Lower lobe of right lung (tissue), 2 donors: ENCODE measurements around the gene VPS26C. TPM values are rescaled to one million over a fixed set of nuclear protein-coding genes. Genes with fewer than 3 reads are reported as not detected.

Experiments
- ATAC-seq, 2 donors: fragments of 200-7000 bp; cut with Tn5 transposase; one replicate each; pipeline ENCODE4 v1.9.1; 2020 to 2022; ENCODE audit warnings: mild to moderate bottlenecking in 2 of 2, moderate library complexity in 2 of 2
- DNase-seq: peaks from one replicate; pipeline ENCODE4 v3.0.0-alpha.2; 2020
- H3K27ac ChIP-seq: fragments of 200-600 bp; one replicate; pipeline ENCODE4 v1.8.0; 2022
- H3K27me3 ChIP-seq: fragments of 200-600 bp; one replicate; pipeline ENCODE4 v1.8.0; 2022; ENCODE audit warnings: low read depth
- H3K36me3 ChIP-seq: fragments of 200-600 bp; one replicate; pipeline ENCODE4 v1.8.0; 2022; ENCODE audit warnings: mild to moderate bottlenecking
- H3K4me1 ChIP-seq: fragments of 200-600 bp; one replicate; pipeline ENCODE4 v1.8.0; 2022
- H3K4me3 ChIP-seq: fragments of 200-600 bp; one replicate; pipeline ENCODE4 v1.8.0; 2022; ENCODE audit warnings: mild to moderate bottlenecking
- H3K9me3 ChIP-seq: fragments of 200-600 bp; one replicate; pipeline ENCODE4 v1.8.0; 2022
- CTCF ChIP-seq: fragments of 200-600 bp; IDR thresholded peaks from one replicate; pipeline ENCODE4 v1.8.0; 2022; ENCODE audit warnings: antibody characterized with exemption, mild to moderate bottlenecking
- intact Hi-C: fragments of 100-400 bp; cut with DNase I; formaldehyde crosslinking; loops from one replicate; pipeline ENCODE4 v1.11.0; 2022
- total RNA-seq: library from RNA; stranded (reverse); fragmentation: NEBNext Ultra II Directional; extraction: Animal tissue kit (Norgen Biotek cat#: 25700); gene quantifications from one replicate; pipeline ENCODE4 v1.2.1, GENCODE V29; 2021
- donor health status: DM: no; HTN: yes; CAD: no; lungs with severe emphysema.

Gene VPS26C
- total RNA-seq, 1 donor from 2014 or later = 62.2 TPM

DNA sequence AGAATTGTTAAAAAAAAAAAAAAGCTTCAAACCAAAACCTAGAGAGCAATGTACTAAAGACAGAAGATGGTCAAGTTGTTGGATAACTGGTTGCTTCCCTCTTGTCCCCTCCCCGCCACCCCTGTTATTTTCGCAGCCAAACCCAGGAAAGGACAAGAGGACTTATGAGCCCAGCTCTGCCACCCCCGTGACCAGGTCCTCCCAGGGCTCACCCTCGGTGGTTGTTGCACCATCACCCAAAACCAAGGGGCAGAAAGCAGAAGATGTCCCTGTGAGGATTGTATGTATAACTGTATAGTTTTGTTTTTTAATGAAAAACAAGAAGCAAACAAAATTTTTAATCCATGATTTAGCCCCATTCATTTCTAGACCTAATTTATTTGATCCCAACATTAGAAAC is 69.4 kb downstream of the VPS26C start:
- no peak overlapping the region for H3K27ac ChIP-seq
- H3K36me3 ChIP-seq = peaks cover 94% of the 10 kb centered on the region
- DNase-seq (no peak), ATAC-seq (no peak)
- H3K4me1 ChIP-seq = no peaks in the 10 kb centered on the region
- H3K4me3 ChIP-seq = no peak overlapping the region
- TF ChIP-seq CTCF = no peak
- intact Hi-C loops = no loop called here
- H3K27me3 ChIP-seq = no peaks in the 10 kb centered on the region
- no peaks in the 10 kb centered on the region for H3K9me3 ChIP-seq

DNA sequence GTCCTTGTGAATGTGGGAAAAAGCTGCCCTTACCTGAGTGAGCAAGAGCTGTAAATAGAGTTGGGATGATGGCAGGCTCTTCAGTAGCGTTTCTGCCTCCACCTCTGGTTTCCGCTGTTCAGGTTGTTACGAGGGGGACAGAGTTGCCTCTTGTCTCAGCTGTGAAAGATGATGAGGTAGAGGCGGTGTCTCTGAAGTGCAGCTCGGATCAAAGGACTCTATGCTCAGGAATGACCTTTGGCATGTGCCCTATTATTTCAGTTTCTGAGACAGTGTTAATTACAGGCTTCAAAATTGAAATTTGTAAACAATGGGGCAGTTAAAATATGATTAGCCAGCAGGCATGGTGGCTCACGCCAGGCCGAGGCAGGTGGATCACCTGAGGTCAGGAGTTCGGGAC is 70.3 kb downstream of the VPS26C start:
- Histone ChIP-seq H3K36me3 (peaks cover 93% of the 10 kb centered on the region), H3K27me3 (no peaks in the 10 kb centered on the region), H3K4me1 (no peaks in the 10 kb centered on the region), H3K9me3 (no peaks in the 10 kb centered on the region), H3K4me3 (no peak overlapping the region), H3K27ac (no peak overlapping the region)
- DNase-seq = no peak
- TF ChIP-seq CTCF = no peak
- intact Hi-C loops = no loop called here
- no peak for ATAC-seq

GRCh38 chr21:37195610-37196009 is 71.5 kb downstream of the VPS26C start:
- Histone ChIP-seq H3K9me3 (no peaks in the 10 kb centered on the region), H3K27me3 (no peaks in the 10 kb centered on the region), H3K27ac (no peak overlapping the region), H3K4me3 (no peak overlapping the region), H3K4me1 (no peaks in the 10 kb centered on the region), H3K36me3 (peaks cover 93% of the 10 kb centered on the region)
- ATAC-seq (no peak), DNase-seq (no peak)
- intact Hi-C loops = no loop called here
- TF ChIP-seq CTCF = no peak

GRCh38 chr21:37195059-37195458 is 72.1 kb downstream of the VPS26C start:
- ATAC-seq (no peak), DNase-seq (no peak)
- Histone ChIP-seq H3K27ac (no peak overlapping the region), H3K4me1 (no peaks in the 10 kb centered on the region), H3K9me3 (no peaks in the 10 kb centered on the region), H3K36me3 (peaks cover 93% of the 10 kb centered on the region), H3K4me3 (no peak overlapping the region), H3K27me3 (no peaks in the 10 kb centered on the region)
- TF ChIP-seq CTCF = no peak
- intact Hi-C loops = no loop called here

DNA sequence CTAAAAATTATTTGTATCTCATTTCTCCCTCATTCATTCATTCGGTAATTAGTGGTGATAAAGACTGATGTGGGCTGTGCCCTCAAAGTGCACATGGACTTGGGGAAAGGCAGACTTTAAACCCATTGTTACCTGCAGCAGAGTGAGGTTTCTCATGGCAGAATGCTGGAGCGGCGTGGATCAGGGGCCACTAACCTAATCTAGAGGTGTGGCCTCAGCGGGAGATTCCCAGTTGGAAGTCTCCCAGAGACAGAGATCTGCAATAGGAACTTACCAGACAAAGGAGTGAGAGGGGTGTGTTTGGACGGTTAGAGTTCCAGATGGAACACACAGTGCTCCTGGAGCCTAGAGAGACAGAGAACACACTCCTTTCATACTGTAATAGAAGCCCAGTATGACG is 73.5 kb downstream of the VPS26C start:
- TF ChIP-seq CTCF = no peak
- DNase-seq (no peak), ATAC-seq (no peak)
- peaks cover 93% of the 10 kb centered on the region for H3K36me3 ChIP-seq
- no peak overlapping the region for H3K4me3 ChIP-seq
- H3K27ac ChIP-seq = no peak overlapping the region
- no peaks in the 10 kb centered on the region for H3K9me3 ChIP-seq
- intact Hi-C loops = no loop called here
- no peaks in the 10 kb centered on the region for H3K4me1 ChIP-seq
- H3K27me3 ChIP-seq = no peaks in the 10 kb centered on the region

- peaks cover 95% of the 10 kb centered on the region for H3K36me3 ChIP-seq
- intact Hi-C loops = no loop called here
- no peak for TF ChIP-seq CTCF
- H3K27ac ChIP-seq = no peak overlapping the region
- no peaks in the 10 kb centered on the region for H3K27me3 ChIP-seq
- no peak for DNase-seq
- no peaks in the 10 kb centered on the region for H3K4me1 ChIP-seq
- H3K4me3 ChIP-seq = no peak overlapping the region
- no peaks in the 10 kb centered on the region for H3K9me3 ChIP-seq
- ATAC-seq = no peak
Observed at GRCh38 chr21:37193006-37193405, 74.1 kb downstream of the VPS26C start.
